IPS DF 4.7 (cell line): ENCODE results near the gene ALPI.

Experiments
- DNase-seq: peaks from one replicate; pipeline ENCODE4 v3.0.0-alpha.2; 2013; ENCODE audit warnings: low spot score; ENCODE audit errors: extremely low read depth

ALPI gene

GRCh38 chr2:232484628-232485347 lies 28.8 kb downstream of the ALPI start:
- no peak for DNase-seq

DNA sequence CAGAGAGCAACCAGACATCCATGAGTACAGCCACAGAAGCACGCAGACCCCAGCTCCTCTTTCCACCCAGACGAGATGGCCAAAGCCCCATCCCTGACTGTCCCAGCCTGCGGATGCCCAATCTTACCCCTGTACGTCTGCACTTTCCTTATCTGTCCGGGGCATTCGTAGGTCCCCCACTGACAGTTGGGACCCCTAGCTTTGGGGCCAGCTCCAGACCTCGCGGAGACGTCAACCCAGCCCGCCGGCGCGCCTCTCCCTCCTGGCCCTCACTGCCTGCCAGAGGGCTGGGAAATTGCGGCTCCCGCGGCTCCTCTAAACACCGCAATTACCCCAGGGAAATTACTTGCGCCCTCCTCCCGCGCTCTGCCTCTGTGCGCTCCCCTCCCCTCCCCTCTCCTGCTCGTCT lies 29.4 kb downstream of the ALPI start:
- no peak for DNase-seq

- DNase-seq = no peak
These were observed 30.0 kb downstream of the ALPI start for GRCh38 chr2:232485757-232486557.

DNA sequence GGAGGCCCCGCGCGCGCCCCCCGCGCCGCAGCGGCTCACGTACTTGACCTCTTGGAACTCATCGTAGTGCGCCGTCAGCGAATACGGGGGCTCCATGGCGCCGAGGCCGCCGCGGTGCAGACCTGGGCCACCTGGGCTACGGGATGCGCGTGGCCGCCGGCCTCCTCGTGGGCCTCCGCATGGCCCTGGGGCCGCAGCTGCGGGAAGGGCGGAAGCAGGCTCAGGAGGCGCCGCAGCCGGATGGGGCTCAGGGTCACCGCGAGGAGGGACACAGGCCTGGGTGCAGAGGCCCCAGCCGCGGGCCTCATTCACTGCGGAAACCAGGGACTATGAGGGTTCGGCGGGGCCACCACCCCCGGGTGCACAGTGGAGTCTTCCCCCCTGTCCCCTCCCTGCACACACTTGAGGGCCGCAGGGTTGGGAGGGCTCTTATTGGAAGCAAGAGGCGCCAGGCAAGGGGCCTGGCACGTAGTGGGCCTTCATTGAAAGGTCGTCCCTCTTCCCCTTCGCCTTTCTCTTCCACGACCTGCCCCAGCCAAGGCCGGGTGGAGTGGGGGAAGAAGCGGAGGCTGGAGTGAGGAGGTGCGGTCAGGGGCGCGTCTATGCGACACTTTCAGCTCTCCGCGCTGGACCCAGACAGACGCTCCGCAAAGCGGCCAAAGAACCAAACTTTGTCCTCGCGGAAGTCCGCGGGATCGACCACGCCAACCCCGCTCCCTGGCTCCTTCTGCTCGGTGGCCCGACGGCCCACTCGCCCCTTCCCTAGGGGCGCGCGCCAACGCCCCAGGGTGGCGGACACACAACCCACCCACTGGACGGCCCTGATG lies 30.8 kb downstream of the ALPI start:
- DNase-seq = no peak

- no peak for DNase-seq
These were observed 31.6 kb downstream of the ALPI start, which contains the start of gene ECEL1 for GRCh38 chr2:232487385-232488096. Gene ECEL1 (minus strand): TSS chr2:232487834. CDS start chr2:232486653, 1,181 bp downstream.

GRCh38 chr2:232488097-232488711 lies 32.3 kb downstream of the ALPI start:
- DNase-seq = no peak

GRCh38 chr2:232488721-232489300 lies 32.9 kb downstream of the ALPI start:
- DNase-seq = no peak

DNA sequence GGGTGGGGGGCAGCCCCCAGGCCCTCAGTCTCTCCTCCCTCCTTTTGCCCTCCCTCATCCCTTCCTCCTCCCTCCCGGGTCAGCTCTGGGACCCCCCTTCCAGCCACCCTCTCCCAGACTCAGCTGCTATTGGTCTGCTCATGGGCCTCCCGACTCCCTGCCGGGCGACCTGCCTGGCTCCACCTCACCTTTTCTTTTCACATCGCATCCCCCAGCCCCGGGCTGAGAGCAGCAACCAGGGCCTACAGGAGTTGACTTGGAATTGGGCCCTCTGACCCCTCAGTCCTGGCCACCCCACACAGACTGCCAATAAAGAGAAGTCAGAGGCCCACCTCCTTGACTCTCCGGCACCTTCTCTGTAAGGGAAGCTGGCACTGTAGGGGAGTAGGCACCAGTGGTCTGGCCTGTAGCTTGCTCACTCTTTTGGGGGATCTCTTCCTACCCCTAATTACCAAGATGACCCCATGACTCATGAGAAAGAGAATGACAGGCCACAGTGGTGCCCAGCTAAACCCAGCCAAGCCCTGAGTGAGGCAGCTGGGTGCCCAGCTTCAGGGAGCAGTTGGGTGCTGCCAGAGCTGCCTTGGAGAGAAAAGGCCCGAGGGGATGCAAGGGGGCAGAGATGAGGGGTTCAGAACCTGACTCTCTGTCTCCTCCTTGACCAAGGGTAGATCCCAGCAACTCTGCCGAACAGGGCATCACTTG lies 33.7 kb downstream of the ALPI start:
- DNase-seq = no peak

DNA sequence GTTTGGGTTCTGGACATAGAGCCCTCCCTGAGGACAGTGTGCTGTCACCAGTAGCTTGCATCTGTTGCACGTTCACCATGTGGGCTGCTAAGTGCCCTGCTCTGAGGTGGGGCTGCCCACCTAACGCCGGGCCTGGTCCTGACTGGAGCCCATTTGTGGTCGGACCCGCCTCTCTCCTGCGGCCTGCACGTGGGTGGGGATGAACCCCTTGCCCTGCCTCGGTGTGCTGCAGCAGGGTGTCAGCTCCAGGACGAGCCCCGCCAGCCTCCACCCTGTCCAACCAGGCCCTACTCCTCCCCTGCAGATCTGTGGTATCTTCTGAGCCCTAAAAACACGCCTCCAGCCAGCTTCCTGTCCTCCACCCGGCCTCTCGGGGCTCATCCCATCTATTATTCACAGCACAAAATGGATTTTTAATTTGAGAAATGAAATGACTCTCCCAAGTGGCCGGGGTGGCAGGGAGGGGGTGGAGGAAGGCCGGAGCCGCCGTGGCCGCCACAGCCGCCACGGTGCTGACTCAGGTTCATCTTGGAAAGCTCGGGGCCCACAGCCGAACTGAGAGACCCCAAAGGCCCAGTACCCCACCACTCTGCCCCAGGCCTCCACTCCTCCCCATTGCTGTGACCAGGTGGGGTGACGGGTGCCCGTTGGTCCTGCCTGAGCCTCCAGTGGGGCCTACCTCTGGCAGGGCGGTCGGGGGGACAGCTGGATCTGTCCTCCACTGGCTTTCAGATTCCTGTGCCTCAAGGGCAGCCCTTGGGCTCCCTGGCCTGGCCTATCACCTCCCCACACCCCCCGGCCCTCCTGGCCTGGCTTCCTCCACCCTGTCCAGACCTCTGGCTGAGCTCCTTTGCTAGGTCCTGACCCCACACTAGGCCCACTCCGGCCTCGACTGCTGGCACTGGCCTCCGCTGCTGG lies 34.5 kb downstream of the ALPI start:
- no peak for DNase-seq

GRCh38 chr2:232491139-232491780 lies 35.3 kb downstream of the ALPI start:
- no peak for DNase-seq

DNA sequence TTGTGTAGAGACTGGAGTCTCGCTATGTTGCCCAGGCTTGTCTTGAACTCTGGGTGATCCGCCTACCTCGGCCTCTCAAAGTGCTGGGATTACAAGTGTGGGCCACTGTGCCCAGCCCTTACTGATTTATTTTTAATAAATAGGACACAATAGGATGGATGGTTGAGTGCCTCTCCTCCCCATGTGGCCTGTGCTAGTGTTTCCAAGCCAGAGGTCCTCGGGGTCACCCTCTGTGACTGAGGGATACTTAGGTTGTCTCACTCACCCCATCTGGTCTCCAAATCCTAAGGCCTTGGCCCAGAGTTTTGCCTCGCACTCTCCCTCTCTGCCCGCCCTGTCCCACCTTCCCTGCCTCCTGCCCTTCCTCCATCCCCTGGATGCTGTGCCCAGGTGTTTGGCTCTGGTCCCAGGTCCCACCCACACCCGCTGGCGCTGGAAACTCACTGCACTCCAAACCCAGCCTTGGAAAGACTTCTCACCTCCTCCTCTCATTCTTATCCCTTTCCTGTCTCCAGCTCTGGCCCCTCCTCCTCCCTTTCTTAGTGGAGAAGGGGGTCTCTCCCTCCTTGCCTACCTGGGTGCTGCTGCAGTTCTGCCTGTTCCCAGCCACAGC lies 36.4 kb downstream of the ALPI start:
- DNase-seq = no peak

- no peak for DNase-seq
These were observed 37.2 kb downstream of the ALPI start for GRCh38 chr2:232492963-232493700.

DNA sequence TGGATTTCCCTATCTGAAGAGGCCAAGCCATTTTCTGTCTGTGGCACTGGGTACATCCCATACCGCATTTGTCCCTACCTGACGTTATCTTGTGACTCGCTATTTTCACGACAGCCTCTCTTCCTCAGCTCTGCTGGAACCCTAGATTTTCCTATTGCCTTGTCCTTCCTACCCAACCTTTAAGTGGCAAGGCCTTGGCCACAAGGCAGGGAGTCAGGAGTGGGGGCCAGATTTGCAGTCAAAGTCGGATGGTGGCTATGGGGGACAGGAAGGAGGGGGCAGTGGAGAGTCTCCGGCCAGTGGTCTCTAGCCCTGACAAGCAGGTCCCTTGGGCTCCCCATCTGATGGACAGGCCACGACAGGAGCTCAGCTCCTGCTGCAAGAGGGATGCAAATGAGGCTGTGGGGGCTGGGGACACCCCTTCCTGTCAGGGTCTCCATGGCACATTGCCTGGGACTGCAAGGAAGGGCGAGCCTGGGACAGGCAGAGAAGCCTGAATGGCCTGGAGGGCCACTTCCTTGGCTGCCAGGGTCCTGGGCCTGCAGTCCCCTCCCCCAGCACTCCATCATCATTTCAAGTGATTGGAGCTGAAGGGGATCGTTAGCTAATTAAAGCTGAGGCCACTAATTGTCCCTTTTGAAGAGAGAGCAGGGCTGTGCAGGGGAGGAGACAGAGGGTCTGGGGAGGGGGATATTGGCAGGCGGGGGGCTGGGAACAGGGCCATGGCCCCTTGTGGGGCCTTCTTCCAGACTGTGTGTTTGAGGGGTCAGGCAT lies 37.9 kb downstream of the ALPI start:
- DNase-seq = no peak

DNA sequence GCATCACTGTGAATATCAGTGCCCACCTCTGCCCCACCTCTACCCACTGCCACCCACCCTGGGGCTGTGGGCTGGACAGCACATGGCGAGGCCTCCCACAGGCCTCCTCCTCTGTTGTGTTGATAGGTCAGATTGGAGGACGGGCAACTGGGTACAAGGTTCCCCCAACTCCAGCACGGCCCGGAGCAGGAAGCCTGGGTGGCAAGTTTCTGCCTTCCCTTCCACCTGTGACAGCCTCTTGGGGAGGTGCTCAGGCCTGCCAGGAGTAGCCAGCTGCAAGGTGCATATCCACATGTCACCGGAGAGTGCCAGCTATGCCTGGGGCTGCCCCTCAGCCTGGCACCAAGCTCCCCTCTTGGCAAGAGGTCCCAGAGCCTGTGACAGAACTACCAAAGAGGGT lies 38.6 kb downstream of the ALPI start:
- no peak for DNase-seq

- no peak for DNase-seq
These were observed 39.3 kb downstream of the ALPI start for GRCh38 chr2:232495292-232495691.
